Measurements from ENCODE around the gene ZWILCH.

GRCh38 chr15:66486887-66487286 is 18.2 kb upstream of the ZWILCH start:
- TF ChIP-seq SMC3 (IDR thresholded peaks at IDR 0.05; ENCODE audit: low read depth, low read length): no peak
- TF ChIP-seq CTCF (conservative IDR thresholded peaks at IDR 0.05; ENCODE audit: low read depth, low read length): no peak
- no peak for TF ChIP-seq MAZ (IDR thresholded peaks at IDR 0.05; ENCODE audit: borderline replicate concordance, low read depth, low read length)
- no peak for TF ChIP-seq USF2 (IDR thresholded peaks at IDR 0.05; ENCODE audit: low read depth, low read length)
